ENCODE data around the gene PIEZO1. TPM values are rescaled to one million over a fixed set of nuclear protein-coding genes. Genes with fewer than 3 reads are reported as not detected.

PIEZO1 gene
- total and polyA plus RNA-seq, 8 donors = 75.3 to 193 (median 103) TPM

DNA sequence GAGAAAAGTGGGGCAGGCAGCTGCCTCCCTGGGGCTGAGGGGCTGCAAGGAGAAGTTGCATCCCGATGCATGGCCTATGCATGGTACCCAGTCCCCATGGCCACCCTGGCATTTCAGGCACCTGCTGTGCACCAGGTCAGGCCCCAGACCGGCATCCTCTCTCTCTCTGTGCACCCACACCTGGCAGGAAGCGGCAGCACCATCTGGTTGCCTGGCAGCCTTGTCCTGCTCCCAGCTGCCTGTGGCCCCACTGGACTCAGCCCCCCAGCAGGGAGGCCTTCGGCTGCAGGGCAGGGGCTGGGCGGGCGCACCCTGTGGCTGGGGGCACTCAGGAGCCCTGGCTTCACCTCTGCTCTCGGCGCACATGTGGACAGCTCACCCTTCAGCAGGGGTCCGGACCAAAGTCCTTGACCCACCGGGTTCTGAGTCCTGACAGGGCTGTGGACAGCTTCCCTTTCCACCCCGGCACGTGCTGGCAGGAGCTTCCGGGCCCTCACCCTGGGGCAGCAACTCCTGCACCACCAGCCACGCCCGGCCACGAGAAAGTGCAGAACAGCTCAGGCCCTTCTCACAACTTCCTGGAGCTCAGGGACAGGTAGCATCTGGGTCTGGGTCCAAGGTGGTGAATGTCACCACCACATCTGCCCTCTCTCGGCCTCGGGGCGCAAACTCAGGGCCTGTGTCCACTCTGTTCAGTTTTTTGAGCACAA, 42.0 kb downstream of the PIEZO1 start:
- peaks cover 0 to 52% of the 10 kb centered on the region in 2 donors for H3K36me3 ChIP-seq
- DNase-seq = no peak
- no peak overlapping the region for H3K27ac ChIP-seq
- TF ChIP-seq, protein P1, sequence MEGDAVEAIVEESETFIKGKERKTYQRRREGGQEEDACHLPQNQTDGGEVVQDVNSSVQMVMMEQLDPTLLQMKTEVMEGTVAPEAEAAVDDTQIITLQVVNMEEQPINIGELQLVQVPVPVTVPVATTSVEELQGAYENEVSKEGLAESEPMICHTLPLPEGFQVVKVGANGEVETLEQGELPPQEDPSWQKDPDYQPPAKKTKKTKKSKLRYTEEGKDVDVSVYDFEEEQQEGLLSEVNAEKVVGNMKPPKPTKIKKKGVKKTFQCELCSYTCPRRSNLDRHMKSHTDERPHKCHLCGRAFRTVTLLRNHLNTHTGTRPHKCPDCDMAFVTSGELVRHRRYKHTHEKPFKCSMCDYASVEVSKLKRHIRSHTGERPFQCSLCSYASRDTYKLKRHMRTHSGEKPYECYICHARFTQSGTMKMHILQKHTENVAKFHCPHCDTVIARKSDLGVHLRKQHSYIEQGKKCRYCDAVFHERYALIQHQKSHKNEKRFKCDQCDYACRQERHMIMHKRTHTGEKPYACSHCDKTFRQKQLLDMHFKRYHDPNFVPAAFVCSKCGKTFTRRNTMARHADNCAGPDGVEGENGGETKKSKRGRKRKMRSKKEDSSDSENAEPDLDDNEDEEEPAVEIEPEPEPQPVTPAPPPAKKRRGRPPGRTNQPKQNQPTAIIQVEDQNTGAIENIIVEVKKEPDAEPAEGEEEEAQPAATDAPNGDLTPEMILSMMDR (IDR thresholded peaks at IDR 0.05) = no peak
- no peak for ATAC-seq
- H3K9me3 ChIP-seq = no peaks in the 10 kb centered on the region
- no peaks in the 10 kb centered on the region for H3K27me3 ChIP-seq
- no peak overlapping the region for H3K4me3 ChIP-seq
- H3K4me1 ChIP-seq = peaks cover 5 to 30% of the 10 kb centered on the region in 2 donors
- intact Hi-C loops (cut with DNase I) = loop anchor here in 1 of 2 donors (5.0 kb wide), 1 partner anchor 424 kb away; no protein-coding TSS in a partner anchor

DNA sequence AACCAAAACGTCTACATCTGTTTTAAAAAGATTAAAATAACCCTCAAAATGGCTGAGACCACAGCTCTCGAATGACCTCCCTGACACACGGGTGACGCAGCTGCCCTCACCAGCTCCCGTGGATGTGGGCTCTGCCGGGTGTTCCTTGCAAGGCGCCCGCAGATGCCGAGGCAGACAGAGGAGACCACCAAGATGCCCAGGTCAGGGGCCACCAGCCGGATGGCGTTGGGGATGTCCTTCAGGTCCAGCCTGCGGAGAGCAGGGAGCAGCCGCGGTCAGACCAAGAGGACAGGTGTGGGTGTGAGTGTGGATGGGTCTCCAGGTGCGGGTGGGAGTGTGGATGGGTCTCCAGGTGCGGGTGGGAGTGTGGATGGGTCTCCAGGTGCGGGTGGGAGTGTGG, 43.7 kb downstream of the PIEZO1 start:
- H3K36me3 ChIP-seq = peaks cover 0 to 58% of the 10 kb centered on the region in 2 donors
- H3K4me3 ChIP-seq = no peak overlapping the region

DNA sequence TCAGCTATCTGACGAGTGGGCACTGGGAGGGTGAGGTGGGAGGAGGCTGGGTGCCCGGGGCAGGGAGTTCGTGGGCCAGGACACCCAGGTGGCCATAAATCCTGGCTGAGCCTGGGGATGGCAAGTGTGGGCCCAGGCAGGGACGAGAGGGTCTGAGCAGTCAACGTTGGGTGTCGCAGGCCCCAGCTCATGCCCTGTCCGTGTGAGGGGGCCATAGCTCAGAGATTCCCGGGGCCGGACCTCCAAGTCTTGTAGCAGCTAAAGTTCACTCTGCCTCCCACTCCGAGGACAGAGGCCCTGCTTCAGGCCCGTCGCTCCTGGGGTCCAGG, 44.3 kb downstream of the PIEZO1 start:
- Histone ChIP-seq H3K36me3 (peaks cover 0 to 64% of the 10 kb centered on the region in 2 donors), H3K27ac (no peak overlapping the region), H3K9me3 (no peaks in the 10 kb centered on the region), H3K27me3 (no peaks in the 10 kb centered on the region), H3K4me3 (no peak overlapping the region), H3K4me1 (peaks cover 5 to 24% of the 10 kb centered on the region in 2 donors)
- TF ChIP-seq, protein P1 (IDR thresholded peaks at IDR 0.05) = no peak
- no peak for DNase-seq
- no peak for ATAC-seq
- intact Hi-C loops (cut with DNase I) = loop anchor here in 1 of 2 donors (5.0 kb wide), 1 partner anchor 427 kb away; no protein-coding TSS in a partner anchor

More for the DNA sequence above, 43.7 kb downstream of the PIEZO1 start:
- no peaks in the 10 kb centered on the region for H3K27me3 ChIP-seq
- peaks cover 5 to 31% of the 10 kb centered on the region in 2 donors for H3K4me1 ChIP-seq
- no peaks in the 10 kb centered on the region for H3K9me3 ChIP-seq
- no peak for DNase-seq
- intact Hi-C loops (cut with DNase I) = loop anchor here in 1 of 2 donors (5.0 kb wide), 1 partner anchor 426 kb away; no protein-coding TSS in a partner anchor
- TF ChIP-seq, protein P1 (IDR thresholded peaks at IDR 0.05) = no peak
- no peak for ATAC-seq
- no peak overlapping the region for H3K27ac ChIP-seq

DNA sequence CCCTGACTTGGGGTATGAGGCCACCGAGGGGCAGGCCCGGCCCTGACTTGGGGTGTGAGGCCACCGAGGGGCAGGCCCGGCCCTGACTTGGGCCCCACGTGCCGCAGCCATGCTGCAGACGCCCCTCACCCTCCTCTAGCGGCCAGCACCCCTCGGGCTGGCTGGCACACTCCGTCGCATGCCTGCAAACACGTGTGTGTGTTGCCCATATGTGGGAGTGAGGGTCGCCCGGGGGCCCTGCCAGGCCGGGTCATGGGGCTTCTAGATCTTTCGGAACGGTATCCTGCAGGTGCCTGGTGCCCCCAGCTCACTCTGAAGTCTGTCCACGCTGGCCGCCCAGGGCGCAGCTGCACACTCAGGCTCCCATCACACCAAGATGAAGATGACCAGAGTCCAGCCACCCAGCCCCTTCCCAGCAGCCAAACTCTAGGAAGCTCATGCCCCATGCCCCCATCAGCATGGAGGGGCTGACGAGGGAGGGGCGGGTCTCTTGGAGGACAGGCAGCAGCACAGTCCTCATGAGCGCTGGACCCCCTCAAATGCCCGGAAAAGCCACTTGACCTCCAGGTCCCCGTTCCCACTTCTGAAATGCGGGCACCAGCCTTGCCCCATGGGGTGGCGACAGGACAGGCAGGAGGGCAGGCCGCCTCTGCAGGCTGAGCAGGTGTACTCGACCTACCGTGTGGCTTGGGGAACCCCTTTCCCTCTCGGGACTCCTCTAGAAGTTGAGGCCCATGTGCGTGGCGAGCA, 44.9 kb downstream of the PIEZO1 start:
- Histone ChIP-seq H3K27ac (no peak overlapping the region), H3K4me3 (no peak overlapping the region), H3K4me1 (peaks cover 5 to 19% of the 10 kb centered on the region in 2 donors), H3K36me3 (peaks cover 0 to 69% of the 10 kb centered on the region in 2 donors), H3K9me3 (no peaks in the 10 kb centered on the region), H3K27me3 (no peaks in the 10 kb centered on the region)
- intact Hi-C loops (cut with DNase I) = loop anchor here (5.0 kb wide), 2 partner anchors 47 to 427 kb away; partner anchors contain the start of gene PIEZO1 (in 2 of the 2)
- no peak for DNase-seq
- TF ChIP-seq, protein P1 (IDR thresholded peaks at IDR 0.05) = no peak
- no peak for ATAC-seq

All from left lung (tissue), 10 donors.